ENCODE data around the gene LEF1.

DNA sequence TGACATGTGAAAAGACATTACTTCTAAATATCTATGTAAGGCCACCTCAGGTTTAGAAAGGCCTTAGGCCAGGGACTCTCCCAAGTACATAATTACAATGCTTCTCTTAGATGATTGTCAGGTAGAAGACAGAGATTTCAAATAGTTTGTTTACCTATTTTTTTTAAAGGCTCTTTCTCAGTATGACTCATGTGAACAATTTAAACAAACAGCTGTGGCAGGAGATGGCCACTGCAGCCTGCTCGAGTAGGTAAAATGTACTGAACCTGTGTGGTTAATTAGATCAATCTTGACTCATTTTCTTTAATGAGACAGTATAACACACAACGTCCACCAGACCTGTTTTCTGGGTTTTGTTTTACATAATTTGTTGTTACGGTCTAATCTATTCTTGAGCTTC is 50.2 kb downstream of the LEF1 start:
- no peak for TF ChIP-seq CTCF (optimal IDR thresholded peaks at IDR 0.05 in 1 of 3, IDR thresholded peaks at IDR 0.05 in 1 of 3, conservative IDR thresholded peaks at IDR 0.05 in 1 of 3; ENCODE audit: extremely low read depth in 1 of 3, insufficient read depth in 2 of 3, low read length in 3 of 3)
- no peak for TF ChIP-seq EZH2 (IDR thresholded peaks at IDR 0.05; ENCODE audit: low read length)
